ENCODE results near the gene RORC.
"Not testable (repeated sequence)": the region's sequence is repeated elsewhere in the genome, so short reads cannot be mapped to it uniquely, and the experiment has no call there.

Gene RORC

GRCh38 chr1:151774256-151774922 is 57.2 kb downstream of the RORC start:
- no peak for DNase-seq (ENCODE audit: low spot score)

- DNase-seq (ENCODE audit: low spot score) = peak; percentile 73
Observed at GRCh38 chr1:151773702-151774101, 57.9 kb downstream of the RORC start.

- DNase-seq (ENCODE audit: low spot score) = not testable (repeated sequence)
Observed at GRCh38 chr1:151769270-151769669, 62.3 kb downstream of the RORC start.

GRCh38 chr1:151768351-151769066 is 63.1 kb downstream of the RORC start:
- DNase-seq (ENCODE audit: low spot score) = not testable (repeated sequence)

- no peak for DNase-seq (ENCODE audit: low spot score)
Observed at GRCh38 chr1:151763990-151764389, 67.6 kb downstream of the RORC start.

- DNase-seq (ENCODE audit: low spot score) = peak; percentile 94
Observed at GRCh38 chr1:151762941-151763921, 68.4 kb downstream of the RORC start, which contains the start of gene MRPL9. Gene MRPL9, minus strand, starts transcription at chr1:151763496. Its CDS starts 17 bp downstream, at chr1:151763479.

- DNase-seq (ENCODE audit: low spot score) = no peak
Observed at GRCh38 chr1:151760597-151761385, 70.8 kb downstream of the RORC start.

GRCh38 chr1:151759241-151759640 is 72.4 kb downstream of the RORC start:
- DNase-seq (ENCODE audit: low spot score) = no peak

GRCh38 chr1:151756291-151756690 is 75.3 kb downstream of the RORC start:
- DNase-seq (ENCODE audit: low spot score) = no peak
